GM10266 (cell line): ENCODE results near the gene PLAAT3.
"Not testable (repeated sequence)": the region's sequence is repeated elsewhere in the genome, so short reads cannot be mapped to it uniquely, and the experiment has no call there.

Experiments used
- DNase-seq: peaks from one replicate; pipeline ENCODE4 v3.0.0; 2012; ENCODE audit errors: extremely low spot score
- TF ChIP-seq, protein P1 (sequence below): IDR thresholded peaks from 2 replicates; pipeline ENCODE4 v1.5.1; 2012; ENCODE audit warnings: mild to moderate bottlenecking, low read depth; ENCODE audit not compliant: control insufficient read depth, insufficient read depth; ENCODE audit errors: missing control alignments

PLAAT3 gene

DNA sequence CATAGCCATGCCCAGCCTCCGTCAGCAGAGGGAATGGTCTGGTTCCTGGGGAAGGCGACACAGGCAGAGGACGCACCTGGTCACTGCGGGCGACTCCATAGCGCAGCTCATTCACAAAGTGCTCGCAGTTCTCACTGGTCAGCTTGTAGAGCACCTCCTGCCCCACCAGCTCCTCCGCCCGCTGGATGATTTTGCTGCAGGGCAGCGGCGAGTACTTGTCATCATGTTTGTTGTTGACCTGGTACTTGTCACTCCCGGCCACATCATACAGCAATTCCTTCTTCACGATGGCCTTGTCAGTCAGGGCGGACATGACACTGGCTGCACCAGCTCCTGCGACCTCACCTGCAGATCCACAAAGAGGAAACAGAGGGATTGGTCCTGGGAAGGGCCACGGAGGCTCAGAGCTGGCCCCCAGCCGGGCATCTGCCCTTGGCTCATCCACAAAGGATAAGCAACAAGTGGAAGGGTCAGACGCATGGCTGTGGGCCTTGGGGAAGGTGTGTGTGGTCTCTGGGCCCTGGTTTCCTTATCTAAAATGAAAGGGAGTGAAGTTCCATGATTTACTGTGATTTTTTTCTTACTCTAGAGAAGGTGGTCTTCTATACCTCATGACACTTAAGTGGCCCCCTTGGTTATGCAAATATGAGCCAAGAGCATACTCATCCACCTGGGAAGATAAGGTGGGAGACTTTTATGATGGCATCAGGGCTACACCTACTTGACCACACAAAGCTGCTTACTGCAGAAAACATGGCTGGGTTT is 24.0 kb downstream of the PLAAT3 start:
- TF ChIP-seq, protein P1, sequence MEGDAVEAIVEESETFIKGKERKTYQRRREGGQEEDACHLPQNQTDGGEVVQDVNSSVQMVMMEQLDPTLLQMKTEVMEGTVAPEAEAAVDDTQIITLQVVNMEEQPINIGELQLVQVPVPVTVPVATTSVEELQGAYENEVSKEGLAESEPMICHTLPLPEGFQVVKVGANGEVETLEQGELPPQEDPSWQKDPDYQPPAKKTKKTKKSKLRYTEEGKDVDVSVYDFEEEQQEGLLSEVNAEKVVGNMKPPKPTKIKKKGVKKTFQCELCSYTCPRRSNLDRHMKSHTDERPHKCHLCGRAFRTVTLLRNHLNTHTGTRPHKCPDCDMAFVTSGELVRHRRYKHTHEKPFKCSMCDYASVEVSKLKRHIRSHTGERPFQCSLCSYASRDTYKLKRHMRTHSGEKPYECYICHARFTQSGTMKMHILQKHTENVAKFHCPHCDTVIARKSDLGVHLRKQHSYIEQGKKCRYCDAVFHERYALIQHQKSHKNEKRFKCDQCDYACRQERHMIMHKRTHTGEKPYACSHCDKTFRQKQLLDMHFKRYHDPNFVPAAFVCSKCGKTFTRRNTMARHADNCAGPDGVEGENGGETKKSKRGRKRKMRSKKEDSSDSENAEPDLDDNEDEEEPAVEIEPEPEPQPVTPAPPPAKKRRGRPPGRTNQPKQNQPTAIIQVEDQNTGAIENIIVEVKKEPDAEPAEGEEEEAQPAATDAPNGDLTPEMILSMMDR, result no peak
- DNase-seq, result no peak

DNA sequence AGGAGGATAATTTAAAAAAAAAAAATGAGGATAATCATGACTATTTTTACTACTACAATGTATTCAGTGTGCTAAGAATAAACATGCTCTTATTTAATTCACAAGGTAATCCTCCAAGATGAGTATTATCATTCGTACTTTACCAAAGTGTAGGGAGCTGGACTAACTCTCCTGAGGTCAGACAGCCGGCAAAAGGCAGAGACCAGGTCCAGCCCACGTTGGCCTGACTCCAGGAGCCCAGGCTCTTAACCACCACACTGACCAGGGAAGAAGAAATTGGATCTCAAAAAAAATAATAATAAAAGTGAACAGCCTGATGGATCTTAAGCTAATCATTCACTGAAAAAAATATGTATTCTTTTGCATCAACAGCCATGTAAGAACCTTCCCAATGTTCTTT is 25.2 kb downstream of the PLAAT3 start:
- TF ChIP-seq, protein P1, result no peak
- no peak for DNase-seq

DNA sequence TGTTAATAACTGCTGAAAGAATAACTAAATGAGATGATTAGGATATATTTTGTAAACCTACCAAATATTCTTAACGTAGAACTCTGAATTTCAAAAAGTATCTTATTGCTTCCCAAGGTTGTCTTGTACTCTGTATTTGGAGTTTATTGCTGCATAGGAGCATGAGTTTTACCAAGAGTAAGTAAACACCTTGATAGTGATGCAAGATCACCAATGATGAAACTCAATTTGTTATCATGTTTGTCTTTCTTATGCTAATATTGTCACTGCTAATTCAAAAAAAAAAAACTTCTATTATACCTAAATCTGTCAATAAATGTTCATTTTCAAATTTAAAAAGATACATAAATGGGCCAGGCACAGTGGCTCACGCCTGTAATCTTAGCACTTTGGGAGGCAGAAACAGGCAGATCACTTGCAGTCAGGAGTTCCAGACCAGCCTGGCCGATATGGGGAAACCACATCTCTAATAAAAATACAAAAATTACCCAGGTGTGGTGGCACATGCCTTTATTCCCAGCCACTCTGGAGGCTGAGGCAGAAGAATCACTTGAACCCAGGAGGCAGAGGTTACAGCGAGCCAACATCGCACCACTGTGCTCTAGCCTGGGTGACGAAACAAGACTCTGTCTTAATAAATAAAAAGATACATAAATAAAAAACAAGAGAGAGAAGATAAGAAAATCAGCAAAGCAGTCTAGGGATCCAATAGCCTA is 27.6 kb downstream of the PLAAT3 start:
- TF ChIP-seq, protein P1, result no peak

DNA sequence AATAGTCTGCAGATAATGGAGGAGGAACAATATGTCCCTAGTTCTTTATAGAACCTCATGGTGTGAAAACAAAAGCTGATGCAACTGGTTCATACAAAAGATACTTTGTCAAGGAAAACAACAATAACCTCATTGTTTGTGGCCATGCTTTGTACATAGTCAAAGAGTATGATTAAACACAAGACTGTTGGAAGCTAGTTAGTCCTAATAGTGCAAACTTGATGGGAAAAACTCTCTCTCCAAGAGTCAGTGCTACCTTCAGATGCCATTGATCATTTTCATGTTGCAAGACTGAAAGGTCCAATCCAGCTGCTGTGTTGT is 30.9 kb downstream of the PLAAT3 start:
- TF ChIP-seq, protein P1, result no peak
- DNase-seq, result no peak

More for the DNA sequence above, 27.6 kb downstream of the PLAAT3 start:
- DNase-seq, result no peak

DNA sequence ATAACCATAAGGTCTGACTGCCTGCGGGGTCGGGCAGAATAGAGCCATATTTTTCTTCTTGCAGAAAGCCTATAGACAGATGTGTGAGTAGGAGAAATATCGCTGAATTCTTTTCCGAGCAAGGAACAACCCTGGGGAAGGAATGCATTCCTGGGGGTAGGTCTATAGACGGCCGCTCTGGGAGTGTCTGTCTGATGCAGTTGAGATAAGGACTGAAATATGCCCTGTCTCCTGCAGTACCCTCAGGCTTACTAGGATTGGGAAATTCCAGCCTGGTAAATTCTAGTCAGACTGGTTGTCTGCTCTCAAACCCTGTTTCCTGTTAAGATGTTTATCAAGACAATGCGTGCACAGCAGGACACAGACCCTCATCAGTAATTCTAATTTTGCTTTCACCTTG is 33.0 kb downstream of the PLAAT3 start:
- DNase-seq, result not testable (repeated sequence)

DNA sequence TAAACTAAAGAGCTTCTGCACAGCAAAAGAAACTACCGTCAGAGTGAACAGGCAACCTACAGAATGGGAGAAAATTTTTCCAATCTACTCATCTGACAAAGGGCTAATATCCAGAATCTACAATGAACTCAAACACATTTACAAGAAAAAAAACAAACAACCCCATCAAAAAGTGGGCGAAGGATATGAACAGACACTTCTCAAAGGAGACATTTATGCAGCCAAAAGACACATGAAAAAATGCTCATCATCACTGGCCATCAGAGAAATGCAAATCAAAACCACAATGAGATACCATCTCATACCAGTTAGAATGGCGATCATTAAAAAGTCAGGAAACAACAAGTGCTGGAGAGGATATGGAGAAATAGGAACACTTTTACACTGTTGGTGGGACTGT is 35.4 kb downstream of the PLAAT3 start:
- DNase-seq, result not testable (repeated sequence)

DNA sequence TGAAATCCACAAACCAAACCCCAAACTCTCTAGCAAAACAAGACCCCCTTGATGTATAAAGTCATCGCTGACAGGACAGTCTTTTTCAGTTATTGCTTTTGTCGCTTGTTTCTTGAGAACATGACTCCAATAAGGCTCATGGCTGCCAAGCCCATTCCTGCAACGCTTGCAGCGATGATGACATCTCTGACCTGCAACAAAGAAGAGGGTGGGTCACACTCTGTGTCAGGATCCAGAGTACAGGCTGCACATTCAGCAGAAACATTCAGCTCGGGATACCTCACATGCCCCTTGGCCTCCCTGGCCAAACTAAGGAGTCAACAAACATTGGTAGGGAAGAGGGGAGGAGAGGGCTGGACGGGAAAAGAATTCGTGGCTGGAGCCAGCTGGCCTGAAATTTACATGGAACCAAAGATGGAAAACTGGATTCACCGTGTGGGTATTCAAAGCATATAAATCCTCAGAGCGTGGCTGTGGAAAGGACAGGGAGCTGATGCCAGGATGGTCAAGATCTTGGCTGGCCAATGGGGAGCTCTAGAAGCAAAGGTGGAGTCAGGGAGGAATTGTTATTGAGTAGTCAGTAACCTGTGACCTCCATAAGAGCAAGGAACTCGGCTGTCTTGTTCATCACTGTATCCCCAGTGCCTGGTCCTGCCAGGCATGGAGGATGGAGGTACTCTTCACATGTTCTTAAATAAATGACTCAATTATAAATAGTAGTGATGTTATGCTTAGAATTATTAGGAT is 39.2 kb downstream of the PLAAT3 start:
- DNase-seq, result no peak
- TF ChIP-seq, protein P1, result no peak
